Dedifferentiated amniotic fluid mesenchymal stem cell (primary cell): ENCODE measurements around the gene ARHGAP24.
A peak's percentile ranks its signal among the peaks of the same experiment; 100 is the strongest.
"Not testable (repeated sequence)": the region's sequence is repeated elsewhere in the genome, so short reads cannot be mapped to it uniquely, and the experiment has no call there.

Experiments used
- DNase-seq: peaks from one replicate; pipeline ENCODE4 v3.0.0-alpha.2; 2016; ENCODE audit errors: extremely low spot score

ARHGAP24 gene

DNA sequence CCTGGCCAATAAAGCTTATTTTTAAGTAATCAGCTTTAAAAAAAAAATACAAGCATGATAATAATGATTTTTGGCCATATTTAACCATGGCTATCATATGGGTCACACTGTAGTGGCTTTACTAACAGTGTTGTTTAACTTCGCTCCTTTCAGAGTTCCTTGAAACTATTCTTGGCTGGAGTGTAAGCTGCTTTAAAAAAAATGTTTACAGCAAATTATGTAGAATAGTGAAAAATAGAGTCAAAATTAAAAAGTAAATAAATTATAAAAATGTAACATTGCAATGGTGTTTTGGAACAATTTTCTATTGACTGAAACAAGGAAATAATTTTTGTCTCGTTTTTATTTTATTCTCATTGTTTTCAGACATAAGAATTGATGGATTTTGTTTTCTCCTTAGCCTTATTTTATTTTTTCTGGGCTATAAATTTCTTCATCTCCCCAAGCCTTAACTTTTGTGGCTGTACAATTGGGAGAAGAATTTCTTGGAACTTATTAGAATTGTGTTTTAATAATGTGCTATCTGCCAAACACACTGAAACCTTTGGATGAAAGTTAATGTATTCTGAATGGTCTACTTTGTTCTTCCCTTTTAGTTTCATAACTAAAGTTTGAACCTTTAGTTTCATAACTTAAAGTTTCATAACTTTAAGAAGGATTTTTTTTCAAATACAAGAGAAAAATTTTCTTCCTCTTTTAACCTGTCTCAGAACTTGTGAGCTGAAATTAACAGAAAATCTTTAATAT, 182.0 kb downstream of the ARHGAP24 start:
- DNase-seq = no peak

DNA sequence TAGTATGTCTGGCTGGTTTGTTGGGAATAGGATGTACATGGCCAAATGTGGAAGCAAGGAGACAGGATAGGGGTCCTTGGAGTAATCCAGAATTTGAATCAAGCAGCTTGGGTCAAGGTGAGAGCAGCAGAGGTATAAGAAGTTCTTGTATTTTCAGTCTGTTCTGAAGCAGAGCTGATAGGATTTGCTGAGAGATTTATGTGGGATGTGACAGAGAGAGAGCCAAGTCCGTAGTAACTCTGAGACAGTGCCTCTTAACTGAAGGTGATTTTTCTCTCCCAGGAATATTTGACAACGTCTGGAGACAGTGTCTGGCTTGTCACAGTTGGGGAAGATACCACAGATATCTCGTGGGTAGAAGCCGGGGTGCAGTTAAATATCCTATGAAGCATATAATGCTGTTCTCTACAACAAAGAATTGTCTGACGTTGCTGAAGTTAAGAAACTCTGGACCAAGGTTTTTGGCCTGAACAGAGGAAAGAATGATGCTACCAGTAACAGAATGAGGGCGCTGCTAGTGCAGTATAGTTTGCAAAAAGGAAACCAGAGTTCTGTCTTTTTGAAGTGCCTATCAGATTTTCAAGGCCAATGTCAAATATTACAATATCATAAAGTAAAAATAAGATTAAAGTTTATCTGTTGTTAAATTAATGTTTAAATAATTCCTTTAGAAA, 184.0 kb downstream of the ARHGAP24 start:
- no peak for DNase-seq

DNA sequence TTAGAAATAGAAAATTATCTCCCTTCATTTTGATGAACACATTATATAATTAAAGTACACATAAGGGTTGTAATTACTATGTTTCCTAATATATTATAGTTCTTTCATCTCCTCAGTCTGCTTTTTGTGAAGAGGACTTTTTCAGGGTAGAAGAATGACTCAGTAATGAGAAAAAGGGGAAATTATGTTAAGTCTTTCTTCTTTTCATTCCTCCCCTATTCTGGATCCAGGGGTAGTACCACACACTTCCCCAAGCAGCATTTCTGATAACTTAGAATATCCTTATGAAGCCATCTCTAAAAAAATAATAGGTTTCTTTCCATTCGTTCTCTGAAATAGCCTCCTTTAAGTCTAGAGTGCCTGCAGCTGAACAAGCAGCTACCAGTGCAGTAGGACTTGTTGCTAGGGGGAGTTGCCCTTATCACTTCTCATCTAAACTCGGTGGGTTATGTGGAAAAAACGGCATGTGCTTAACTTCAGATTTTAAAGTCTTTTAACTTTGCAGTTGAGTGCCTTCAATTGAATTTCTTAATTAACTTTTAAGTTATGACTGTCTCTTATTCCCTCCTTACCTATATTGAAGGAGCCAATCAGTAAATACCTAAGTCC, 184.8 kb downstream of the ARHGAP24 start:
- no peak for DNase-seq

DNA sequence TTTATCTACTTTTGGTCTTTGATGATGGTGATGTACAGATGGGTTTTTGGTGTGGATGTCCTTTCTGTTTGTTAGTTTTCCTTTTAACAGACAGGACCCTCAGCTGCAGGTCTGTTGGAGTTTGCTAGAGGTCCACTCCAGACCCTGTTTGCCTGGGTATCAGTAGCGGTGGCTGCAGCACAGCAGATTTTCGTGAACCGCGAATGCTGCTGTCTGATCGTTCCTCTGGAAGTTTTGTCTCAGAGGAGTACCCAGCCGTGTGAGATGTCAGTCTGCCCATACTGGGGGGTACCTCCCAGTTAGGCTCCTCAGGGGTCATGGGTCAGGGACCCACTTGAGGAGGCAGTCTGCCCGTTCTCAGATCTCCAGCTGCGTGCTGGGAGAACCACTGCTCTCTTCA, 191.7 kb downstream of the ARHGAP24 start:
- DNase-seq = not testable (repeated sequence)

DNA sequence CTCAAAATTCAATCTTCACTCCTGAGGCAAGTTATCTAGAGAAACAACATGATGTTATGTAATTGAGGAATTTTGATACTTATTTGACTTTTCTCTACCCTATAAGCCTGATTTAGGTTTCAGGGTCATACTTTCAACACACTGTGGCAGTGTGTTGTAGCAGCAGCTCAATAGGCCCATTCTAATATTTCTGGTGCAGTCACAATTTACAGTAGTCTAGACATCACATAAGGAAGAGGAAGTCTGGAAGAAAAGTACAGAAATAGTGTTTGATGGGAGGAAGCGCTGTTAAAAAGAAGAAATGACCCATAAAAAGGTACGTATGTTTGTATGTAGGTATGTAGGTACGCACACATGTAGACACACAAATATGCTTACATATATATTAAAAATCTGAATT, 194.3 kb downstream of the ARHGAP24 start:
- DNase-seq = no peak

DNA sequence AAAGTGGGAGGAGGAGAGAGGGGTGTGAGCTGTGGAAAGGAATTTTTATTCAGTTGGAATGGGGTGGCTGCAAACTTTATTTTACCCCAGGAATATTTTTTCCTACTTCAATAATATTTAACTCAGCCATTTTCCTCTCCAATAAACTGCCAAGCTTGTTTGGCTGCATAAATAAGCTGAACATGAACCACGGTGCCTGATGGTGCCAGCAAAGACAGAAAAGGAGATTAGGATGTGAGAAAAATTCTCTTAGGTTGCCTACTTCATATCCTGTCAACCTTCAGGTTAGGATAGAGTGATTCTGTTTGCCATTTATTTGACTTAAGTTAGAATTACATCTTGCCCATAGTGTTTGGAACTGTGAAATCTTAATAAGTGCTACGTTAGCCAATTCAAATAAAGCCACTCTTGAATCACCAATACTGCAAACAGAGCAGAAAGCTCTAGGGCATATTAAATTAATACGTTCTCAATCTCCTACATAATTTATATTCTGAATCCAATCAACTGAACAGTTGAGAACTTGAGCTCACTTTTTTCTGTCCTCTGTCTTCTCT, 195.1 kb downstream of the ARHGAP24 start:
- DNase-seq = no peak

DNA sequence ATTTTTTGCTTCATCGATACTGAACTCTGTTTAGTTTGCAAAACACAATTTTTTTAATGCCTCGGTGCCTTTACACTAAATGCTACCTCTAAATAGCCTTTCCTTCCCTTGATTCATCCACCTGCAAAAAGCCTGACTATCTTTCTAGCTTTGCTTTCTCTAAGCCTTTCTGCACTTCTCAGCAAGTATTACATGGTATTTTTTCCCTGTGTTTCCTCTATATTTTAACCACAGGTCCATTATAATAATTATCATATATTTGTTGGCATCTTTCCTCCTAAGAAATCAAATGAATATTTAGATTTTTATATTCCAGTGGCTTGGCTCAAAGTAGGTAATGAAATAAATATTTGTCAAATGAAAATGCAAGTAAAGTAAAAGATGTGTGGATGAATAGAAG, 196.2 kb downstream of the ARHGAP24 start:
- DNase-seq = no peak

DNA sequence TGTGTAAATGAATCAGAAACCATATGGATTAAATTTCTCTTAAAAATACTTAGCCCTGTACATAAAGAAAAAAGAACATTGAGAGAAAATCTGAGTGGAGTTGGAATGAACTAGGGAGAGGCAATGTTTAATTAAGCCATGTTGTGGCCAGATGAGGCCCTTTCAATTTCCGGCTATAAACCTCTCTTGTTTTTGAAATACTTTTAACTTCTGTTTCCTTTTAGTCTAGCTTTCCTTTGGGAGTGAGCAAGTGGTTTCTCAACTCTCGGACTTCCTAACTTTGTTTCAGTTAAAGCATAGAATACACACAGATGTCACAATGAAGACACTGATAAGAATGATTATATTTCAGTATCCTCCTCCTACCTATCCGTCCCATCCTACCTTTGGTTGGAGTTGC, 197.2 kb downstream of the ARHGAP24 start:
- no peak for DNase-seq

DNA sequence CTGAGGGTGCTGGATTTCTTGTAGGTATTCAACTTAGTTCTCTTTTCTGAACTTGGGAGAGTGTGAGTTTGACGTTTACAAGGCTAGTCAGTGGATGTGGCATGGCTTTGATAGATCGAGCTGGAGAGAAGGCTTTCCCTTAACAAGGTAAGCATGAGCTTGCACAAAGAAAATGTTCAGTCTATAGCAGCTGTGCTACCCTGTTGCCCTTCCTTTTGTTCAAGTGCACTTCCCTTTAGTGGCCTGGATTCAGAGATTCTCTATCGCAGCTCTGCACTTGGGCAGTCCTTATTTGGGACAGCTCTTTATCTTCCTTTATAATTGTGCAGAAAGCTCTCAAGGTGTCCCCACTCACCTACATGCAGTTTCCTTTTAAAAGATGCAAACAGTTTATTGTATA, 198.0 kb downstream of the ARHGAP24 start:
- no peak for DNase-seq

DNA sequence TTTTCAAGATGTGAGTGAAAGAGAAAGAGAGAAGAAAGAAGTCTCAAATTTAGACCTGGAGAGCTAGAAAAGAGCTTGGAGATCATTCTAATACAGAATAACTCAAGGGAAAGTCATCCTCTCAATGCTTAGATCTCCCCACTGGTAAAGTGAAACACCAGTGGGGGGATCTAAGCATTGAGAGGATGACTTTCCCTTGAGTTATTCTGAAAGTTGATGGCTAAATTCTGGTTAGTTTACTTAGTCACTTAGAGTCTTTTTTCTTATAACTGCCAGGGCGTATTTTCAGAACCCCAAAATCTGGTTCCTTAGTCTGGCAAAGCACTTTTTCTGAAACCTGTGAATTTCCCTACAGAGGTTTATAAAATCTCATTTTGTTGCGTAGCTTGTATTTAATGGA, 198.6 kb downstream of the ARHGAP24 start:
- no peak for DNase-seq

DNA sequence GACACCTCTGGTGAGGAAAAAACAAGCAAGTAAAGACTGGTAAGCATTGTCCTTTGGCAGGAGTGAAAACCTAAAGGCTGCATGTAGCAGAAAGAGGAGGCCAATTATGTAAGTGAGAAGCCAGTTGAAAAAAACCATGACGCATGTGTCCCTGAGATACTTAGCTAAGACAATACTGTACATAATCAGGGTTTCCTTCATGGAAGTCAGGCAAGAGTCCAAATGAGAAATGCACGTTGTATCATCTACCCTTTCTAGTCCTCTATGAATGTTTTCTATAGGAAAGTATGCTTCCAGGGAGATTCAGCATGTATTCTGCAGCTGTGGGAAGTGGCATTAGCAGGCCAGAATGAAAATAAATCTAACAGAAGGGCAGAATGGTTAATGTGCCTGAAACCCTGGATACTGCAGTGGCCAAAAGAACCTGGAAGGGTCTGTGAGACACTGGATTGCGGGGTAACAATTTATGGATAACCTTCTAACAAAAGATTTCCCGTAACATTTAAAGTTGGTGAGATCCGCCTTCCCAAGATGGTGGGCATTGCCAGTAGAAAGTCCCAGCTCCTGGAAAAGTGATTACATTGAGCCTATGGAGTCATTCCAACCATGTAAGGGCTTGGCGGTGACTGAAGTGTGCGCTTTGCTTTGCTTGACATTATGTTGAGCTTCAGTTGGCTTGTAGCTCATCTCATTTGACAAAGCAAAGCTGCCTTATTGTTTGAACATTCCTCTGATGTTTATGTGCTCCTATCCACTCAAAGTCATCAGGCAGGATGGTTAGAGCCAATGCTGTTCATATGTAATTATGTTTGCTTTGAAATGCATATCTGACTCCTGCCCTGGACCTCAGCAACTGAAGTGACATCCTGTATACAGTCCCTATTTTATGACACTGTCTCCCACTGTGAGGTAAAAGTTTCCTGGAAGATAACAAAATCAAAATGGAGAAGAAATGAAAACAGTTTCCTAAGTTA, 200.4 kb downstream of the ARHGAP24 start:
- DNase-seq = no peak

DNA sequence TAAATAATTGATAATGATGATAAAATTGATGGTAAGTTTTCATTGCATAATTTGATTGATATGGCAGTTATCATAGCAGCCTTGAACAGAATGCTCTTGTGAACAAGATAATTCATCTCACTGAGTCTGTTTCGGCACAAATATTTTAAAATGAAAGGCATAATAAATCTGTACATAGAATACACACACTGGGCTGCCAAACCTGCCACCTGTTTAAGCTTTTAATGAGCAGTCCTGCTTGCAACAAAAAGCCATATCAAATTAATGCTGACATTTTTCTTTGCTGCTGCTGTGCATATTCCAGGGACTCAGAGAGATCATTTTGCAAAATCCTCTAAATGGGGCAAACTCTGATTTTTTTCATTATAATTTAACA, 201.1 kb downstream of the ARHGAP24 start:
- no peak for DNase-seq

DNA sequence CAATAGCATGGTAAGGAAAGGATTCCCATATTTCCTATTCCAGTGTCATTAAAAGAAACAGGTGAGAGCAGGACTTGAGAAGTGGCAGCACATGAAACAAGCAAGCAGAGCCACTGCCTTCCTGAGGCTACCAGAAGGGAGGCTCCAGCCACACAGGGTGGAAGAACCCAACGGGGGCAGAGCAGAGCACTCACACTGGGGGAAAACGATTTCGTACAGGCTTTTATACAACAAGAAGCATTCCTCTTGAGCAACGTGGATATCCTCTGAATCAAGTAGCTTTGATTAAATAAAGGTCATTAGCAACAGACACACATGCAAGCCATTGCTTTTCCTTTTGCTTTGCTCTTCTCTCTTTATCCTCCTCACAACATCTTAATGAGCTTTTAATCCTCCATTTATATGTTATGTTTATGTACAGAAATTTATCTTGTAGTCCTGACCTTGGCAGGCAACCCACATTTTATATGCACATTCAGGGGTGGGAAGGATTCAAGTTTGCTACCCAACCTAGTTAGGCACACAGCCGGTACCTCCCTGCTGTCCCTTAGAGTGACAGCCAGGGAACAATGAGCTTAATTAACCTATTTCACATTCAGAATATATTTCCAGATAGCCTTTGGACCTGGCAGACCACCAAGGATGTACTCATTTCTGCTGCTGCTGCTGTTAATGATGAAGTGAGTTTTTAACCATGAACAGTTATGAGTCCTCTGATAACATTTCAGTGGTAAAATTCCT, 202.1 kb downstream of the ARHGAP24 start:
- no peak for DNase-seq

DNA sequence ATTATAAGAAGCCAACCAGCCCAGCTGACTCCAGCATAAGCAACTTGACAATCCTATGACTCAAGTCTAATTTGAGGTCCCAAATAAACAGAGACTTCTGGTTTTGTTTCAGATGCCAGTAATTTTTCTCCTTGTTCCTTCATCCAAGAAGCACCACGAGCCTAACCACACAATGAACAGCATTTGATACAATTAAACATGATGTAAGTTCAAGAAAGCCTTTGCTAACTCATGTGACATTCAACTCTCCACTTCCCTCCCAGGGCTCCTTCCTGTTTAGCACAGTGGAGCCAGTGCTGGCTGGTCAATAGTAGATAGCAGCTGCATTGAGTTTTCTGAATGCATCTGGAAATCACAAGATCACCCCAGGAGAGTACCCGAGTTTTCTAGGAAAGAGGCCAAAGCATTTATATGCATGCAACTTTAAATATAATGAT, 206.3 kb downstream of the ARHGAP24 start:
- DNase-seq = peak; percentile 99

DNA sequence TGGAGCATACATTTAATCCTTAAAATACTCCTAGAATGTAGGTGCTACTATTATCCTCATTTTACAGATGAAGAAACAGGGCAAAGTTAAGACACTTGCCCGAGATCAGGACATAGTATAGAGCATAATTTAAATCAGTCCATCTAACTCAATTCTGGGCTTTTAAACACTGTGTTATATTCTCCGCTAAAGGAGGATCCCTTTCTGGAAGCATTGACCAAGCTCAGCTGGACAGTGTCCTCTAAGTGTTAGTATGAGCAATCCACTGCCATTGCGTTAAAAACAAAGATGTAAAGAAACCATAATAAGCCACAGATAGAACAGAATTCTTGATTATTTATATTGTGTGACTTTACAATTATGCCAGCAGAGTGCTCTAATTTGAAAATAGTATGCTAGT, 207.0 kb downstream of the ARHGAP24 start:
- no peak for DNase-seq

DNA sequence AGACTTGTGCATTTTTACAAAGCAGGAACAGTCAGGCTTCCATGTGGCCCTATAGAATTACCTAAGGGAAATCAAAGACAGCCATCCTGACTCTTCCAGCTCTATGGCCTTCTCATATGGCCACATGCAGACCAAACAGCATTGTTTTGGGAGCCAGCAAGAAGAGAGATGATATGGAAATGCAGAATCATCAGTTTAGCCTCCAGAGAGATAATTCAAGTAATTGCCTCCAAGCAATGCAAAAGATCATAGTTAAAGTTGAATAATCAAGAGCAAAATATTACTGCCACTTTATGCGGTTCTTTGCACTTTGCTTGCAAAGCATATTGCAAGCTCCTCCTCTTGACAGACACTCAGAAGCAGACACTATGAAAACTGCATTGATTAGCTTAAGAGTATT, 207.4 kb downstream of the ARHGAP24 start:
- no peak for DNase-seq

DNA sequence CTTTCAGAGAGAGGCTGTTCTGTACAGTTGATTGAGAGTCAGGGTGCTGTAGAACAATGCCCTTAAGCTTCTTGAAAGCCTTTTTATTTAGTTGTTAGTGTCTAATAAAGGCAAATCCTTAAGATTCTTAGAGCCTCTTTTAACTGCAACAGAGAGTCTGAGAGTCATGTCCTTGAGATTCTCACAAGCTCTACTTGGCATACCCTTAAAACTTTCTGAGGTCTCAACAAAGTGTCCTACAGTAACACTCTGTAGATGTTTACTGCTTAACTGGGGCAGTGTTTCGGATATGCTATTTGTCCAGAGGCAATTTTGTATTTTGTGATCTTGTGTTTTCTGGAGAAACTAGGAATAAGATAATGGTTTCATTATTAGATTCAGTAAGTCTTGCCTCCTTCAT, 209.7 kb downstream of the ARHGAP24 start:
- no peak for DNase-seq

DNA sequence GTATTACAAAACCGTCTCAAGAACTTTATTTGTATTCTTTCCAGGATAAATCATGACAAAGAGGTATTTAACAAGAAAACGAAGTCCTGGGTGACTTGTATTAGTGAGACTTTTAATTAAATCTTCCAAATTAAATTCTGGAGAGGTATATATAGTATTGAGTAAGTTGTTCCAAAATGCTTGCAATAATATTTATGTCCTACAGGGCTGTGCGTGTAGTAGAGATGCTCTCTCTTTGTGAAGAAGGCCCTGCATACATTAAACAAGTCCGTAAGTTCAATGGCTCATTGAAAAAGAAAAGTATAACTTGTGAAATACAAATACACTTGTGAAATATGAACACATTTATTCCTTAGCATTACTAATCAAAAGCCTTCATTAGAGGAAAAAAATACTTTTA, 211.4 kb downstream of the ARHGAP24 start:
- DNase-seq = no peak

DNA sequence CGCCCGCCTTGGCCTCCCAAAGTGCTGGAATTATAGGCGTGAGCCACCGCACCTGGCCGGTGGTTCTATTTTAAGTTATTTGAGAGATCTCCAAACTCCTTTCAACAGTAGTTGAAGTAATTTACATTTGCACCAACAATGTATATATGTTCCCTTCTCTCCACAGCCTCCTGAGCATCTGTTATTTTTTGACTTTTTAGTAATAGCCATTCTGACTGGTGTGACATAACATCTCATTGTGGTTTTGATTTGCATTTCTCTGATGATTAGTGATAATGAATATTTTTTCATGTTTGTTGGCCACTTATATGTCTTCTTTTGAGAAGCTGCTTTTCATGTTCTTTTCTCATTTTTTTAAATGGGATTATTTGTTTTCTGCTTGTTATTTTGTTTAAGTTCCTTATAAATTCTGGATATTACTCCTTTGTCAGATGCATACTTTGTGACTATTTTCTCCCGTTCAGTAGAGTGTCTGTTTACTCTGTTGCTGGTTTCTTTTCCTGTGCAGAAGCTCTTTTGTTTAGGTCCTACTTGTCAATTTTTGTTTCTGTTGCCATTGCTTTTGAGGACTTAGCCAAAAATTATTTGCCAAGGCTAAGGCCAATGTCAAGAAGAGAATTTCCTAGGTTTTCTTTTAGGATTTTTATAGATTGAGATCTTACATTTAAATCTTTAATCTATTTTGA, 213.2 kb downstream of the ARHGAP24 start:
- no peak for DNase-seq

DNA sequence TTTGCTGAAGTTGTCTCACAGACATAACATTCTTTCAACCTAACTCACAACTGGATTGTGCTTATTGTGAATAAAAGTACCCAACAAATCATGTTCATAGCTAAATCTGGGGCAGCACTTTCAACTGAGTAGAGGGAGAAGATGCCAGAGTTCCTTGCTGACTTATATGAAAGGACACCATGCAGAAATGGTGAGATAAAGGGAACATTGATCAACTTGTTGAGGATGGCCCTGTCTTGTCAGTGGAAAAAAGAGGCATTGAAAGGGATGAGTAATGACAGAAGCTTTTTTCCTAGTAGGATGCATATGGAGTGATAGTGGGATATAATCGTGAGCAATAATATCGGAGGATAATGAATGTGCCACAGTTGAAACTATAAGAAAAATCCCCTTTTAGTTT, 221.7 kb downstream of the ARHGAP24 start:
- no peak for DNase-seq
